Stimulated activated CD4-positive, alpha-beta T cell treated with anti-CD3 and anti-CD28 coated beads, Interleukin-2, amount 100 ng/mL, for 24 hours (primary cell): ENCODE measurements around the gene HIKESHI.

Experiments used
- DNase-seq, 2 donors: peaks; one replicate each; pipeline ENCODE4 v3.0.0-alpha.2; 2020

HIKESHI gene

DNA sequence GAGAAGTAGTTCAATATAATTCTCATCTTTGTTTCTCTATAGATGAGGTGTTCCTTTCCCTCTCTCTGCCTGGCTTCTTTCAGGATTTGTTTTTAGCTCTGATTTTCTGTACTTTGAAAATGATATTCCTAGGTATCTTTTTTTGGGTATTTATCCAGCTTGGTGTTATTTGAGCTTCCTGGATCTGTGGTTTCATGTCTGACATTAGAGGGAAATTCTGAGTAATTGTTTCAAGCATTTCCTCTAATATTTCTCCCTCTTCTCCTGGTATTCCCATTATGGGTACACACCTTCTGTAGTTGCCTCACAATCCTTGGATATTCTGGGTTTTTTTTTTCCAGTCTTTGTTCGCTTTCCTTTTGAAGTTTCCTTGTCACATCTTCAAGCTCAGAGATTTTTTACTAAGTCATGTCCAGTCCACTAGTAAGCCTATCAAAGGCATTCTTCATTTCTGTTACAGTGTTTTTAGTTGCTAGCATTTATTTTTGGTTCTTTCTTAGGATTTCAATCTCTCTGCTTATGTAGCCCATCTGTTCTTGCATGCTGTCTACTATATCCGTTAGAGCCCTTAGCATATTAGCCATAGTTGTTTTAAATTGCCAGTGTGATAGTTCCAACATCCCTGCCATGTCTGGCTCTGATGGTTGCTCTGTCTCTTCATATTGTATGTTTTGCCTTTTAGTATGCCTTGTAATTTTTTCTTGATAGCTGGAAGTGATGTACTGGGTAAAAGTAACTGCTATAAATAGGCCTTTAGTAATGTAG is 78.4 kb downstream of the HIKESHI start:
- DNase-seq, result no peak

DNA sequence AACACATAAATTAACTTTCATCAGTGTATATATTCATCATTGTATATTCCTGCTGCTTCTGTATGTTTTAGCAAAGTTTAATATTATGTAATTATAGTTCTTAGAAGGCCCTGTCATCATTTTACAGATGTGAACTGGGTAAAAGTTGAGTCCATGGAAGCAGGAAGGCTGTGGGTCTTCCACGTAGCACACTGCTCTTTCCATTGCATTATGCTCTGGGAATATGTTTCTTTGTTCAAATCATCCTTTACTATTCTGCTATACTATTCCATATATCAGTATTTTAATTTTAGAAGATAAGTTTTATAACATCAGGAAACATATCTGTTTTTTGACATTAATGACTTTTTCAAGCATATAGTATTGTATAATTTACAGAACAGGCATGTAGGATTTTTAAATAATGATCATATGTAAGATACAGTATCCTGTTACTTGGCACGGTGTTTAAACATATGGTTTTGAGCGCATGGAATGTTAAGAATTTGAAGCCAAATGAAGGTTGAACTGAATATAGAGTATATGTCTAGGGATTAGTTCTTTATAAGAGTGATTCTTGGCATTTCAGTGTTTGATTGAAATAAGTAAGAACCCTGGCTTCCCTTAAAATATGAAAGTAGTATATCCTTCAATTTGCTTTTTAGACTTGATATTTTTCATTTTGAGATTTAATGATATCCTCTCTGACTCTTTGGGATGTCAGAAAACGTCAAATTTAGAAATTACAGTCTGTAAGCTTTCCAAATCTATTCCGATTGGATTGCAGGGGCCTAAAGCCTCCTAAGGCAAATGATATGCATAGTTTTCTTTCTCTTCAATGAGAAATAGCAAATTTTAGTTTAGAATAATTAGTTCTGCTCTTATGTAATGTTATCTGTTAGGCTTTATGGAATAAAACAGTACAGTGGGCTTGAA is 81.3 kb downstream of the HIKESHI start:
- DNase-seq, result no peak

DNA sequence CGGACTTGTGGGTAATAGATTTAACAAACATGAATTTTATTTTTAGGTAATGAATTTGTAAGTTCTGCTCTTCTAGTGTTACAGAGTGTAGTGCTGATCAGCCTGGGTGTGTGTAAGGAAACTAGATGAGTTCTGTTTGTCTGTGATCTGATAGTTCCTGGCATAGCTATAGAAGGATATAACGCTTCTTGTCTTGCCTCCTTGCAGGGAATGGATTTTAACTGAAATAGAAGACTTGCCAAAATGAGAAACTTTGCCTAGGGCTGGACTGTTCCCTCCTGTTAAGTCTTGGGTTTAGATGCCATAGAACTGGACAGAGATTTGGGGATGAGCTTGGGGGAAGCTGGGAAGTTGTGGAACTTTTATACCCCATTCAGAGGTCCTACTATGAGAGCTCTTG is 84.2 kb downstream of the HIKESHI start:
- no peak for DNase-seq

DNA sequence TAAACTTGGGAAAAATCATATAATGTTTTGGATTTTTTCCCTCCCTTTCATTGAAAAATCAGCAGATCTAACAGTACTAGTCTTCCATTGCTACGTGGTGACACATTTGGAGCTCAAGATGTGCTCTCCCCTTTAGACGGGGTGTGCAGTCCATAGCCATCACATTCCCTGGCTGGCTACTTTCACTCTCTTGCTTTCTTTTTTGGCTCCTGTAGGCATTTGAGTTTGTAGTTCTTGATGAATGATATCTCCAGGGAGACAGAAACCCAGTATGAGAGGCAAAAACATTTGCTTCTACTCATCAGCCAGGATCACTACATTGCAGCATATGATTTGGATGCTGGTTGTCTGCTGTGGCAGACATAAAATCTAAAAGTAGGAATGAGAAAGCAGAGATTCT is 84.7 kb downstream of the HIKESHI start:
- DNase-seq, result no peak

DNA sequence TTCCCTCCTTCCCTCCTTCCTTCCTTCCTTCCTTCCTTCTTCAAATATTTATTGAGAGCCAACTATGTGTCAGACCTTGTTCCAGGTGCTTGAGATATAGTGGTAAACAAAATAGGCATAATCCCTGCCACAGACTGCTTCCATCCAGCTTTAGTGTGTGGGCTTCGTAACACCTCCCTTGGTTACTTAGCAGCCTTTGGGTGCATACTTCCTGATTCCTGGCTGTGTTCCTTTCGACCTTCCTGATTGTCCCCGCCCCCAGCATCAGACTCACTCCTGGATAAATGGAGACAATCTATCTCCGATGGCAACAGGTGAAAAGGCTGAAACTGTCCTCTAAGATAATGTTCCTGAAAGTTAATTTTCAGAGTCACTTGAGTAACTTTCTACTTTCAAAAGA is 86.2 kb downstream of the HIKESHI start:
- no peak for DNase-seq

DNA sequence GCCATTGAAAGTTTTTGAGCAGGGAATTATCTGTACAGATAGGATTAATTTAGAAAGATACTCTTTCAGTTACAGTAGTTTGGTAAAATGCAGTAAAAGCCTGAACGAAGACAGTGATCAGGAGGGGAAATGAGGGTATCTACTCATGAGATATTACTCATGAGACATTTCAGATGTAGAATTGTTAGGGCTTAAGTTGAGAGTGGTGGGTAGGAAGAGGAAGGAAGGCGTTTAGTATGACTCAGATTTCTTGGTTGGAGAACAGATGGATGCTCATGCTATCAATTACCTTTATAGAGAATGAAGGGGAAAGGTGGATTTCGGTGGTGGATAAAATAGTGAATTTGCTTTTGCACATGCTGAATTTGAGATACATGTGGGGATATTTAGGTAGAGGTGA is 88.4 kb downstream of the HIKESHI start:
- DNase-seq, result no peak

DNA sequence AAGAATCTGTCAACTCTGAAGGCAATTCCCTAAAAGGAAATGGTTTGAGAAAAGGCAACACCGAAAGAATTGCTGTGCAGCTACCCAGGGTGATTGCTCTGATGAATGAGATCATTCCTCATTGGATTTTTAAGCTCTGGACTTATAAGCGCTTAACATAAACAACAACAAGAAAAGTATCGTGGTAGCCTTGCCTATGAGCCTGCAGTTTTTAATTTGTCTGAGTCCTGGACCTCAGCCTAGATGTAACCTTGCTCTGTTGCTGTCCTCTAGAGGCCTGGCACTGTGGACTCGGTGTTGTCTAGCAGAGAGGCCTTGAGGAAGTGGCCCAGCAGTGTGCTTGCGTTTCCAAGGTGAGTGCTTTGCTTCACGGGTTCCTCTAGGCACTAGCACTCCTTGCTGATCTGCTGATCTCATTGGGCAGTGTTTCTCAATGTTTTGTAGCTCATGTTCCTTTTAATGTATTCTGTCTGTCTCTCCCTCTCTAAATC is 93.1 kb downstream of the HIKESHI start:
- DNase-seq, result no peak
